Measurements from ENCODE around the gene GAS7.
"Not testable (repeated sequence)": the region's sequence is repeated elsewhere in the genome, so short reads cannot be mapped to it uniquely, and the experiment has no call there.

The GAS7 gene

DNA sequence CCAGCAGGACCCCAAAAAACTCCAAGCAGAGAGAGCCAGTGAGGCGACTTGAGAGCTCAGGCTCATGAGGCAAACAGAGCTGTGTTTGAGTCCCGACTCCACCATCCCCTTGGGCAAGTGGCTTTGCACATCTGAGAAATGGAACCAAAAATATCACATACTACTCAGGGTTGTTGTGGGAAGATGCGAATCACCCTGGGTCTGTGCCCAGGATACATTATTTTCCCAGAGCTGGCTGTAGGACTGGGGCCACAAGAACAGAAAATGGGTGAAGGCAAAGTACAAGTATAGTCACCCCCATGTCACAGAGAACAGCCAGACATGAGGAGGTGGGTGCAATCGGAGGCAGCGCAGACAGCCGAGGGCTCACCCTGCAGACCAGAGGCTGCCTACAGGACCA, 127.3 kb downstream of the GAS7 start:
- no peak for DNase-seq

DNA sequence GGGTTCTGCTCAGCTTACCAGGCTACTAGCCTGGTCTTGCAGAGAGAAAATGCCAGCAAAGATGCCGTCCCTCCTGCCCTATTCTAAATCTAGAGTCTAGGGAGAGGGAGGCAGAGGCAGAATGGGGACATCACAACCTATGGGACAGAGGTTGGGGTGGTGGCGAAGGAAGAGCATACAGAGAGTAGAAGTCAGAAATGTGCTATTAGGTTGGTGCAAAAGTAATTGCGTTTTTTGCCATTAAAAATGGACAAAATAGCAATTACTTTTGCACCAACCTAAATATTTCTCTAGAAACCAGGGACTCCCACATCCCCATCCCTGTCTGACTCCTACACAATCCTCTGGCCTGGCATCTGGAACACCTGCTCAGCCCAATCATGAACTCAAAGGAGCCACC, 127.7 kb downstream of the GAS7 start:
- no peak for DNase-seq

DNA sequence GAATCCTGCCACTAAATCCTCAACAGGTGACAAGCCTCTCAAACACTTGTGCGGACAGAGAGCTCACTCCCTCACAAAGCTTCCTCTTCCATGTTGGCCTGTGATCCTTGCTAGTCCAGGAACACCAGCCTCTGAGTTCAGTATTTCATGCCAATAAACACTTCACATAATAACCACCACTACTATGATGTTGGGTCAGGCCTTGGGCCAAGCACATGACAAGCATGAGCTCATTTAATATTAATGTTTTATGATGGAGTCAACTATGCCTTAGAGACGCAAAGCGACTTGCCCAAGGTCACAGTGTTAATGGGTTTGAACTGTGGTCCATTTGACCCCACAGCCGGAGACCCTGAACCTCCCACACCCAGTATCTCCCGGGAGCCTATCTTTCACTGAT, 129.1 kb downstream of the GAS7 start:
- DNase-seq = no peak

DNA sequence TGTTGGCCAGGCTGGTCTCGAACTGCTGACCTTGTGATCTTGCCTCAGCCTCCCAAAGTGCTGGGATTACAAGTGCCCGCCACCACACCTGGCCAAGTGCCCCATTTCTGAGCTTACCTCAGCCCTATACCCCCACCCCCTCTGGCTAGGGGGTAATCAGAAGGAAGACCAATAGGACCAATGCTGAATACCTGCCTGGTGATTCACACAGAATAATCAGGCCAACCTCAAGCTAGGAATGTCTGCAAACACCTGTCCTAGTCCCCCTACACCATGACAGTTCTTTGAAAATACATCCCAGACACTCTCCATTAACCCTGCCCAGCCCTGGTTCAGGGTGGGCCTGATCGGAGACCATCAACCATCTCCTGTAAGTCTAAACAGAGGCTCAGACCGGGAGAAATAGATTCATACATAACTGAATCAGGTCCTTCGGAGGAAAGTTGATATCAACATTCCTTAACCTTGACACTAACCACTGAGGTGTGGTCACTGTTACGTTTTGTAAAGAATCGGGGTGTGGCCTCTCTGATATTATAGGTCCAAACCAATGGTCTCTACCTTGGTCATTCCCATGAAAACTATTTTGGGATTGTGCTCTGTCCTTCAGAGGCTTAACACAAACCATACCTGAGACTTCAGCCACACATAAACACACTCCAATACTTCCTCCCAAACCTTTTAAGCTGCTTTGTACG, 130.8 kb downstream of the GAS7 start:
- no peak for DNase-seq

DNA sequence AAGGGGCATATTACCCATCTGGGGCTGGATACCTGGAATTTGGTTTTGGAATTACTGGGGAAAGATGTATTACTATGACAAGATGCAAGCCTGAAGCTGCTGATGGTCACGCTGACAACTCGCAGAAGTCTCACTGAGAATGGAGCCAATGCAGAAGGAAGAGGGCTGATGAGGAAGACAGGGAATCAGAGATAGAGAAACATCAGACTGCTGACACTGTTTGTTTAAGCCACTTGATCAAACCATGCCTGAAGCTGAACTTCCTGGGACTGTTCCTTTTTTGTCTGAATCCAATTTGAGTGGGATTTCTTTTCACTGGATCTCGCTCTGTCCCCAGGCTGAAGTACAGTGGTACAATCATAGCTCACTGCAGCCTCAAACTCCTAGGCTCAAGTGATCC, 133.9 kb downstream of the GAS7 start:
- no peak for DNase-seq

DNA sequence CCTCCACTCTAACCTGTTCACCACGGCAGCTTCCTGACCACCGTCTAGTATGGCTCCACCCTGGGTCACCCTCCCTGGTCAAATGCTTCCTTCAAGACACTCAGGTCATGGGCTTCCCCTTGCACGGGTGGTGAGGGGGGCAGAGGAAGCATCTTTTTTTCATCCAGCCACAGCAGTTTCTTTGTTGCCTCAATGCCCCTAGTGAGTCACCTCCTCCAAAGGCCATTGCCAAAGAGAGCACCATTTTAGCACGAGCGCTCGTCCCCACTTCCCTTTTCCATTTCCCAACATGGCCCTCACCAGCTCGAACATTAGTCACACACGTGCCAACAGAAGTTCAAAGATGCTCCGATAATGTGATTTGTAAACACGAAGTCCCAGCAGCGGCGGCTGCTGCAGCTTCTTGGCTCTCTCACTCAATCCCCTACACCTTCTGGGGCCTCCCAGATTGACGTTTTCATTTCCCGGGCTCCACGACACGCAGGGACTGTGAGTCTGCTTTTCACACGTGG, 134.6 kb downstream of the GAS7 start:
- DNase-seq = no peak

DNA sequence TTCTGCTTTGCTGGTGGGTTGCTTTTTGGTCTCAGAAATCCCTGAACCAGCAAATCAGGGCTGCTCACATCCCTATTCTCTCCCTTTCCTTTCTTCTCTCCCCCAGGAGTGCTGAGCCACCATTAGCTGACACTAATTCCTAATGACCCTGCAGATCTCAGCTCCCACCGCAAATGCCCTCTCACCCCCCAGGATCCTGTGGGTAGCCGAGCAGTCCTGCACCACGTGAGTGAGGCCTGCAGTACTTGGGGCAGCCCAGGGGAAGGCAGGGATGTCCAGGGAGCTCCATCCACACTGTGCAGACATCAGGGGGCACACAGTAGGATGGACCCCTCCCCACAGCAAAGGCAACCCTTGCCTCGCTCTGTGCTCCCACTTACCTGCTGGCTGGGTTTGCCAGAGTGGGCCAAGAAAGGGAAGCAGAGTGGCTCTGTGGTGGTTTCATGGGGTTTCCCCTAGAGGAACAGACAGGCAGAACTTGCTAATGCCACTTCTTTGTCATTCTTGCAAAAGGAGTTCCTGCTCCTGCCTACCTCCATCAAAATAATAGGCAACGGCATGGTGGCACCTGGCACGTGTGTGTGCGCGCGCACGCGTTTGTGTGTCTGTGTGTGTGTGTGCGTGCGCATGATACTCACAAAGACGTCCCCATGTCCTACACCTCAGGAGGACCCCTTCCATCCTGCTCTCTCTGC, 135.6 kb downstream of the GAS7 start:
- DNase-seq = no peak

DNA sequence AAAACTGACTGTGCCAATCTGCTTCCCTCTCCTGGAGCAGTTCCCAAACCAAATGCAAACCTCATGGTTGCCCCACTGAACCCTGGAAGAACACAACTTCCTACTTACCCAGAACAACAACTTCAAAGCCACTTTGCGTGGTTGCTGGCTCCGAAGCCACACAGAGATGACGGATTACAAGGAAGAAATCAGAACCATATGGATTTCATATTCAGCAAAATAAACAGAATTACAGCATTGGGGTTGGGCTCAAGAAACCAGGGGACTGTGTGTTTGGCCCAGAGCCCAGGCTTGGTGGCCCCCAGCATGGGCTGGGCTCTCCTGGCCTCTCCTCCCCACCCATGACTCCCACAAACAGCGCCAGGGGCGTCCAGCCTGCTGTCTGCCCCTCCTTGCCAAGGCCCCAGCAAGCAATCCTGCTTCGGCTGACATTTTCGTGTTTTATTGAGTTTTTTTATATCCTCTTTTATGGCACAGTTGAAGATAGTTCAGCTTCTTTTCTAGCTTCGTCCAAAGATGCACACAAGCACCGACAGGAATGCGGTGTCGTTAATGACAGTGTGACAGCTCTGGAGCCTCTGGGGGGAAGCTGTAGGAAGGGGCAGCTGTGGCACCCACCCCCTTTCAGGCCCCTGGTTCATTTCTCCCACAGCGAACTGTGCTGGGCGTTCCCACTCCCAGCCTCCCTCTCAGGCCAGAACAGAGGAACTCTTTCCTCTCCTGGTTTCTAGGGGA, 137.1 kb downstream of the GAS7 start:
- peak; percentile 64 for DNase-seq

DNA sequence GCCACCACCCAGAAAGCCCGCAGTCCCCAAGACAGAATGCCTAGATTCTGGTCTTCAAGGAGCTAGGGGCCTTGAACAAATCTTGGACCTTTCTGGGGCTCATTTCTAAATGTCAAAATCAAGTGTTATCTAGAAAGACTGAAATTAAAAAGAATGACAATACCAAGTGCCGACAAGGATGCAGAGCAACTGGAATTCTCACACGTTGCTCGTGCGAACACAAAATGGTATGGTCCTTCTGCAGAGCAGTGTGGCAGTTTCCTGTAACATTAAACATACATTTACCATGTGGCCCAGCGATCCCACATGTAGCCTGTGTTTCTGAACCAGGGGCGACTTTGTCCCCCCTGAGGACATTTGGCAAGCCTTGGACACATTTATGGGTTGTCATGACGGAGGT, 137.9 kb downstream of the GAS7 start:
- DNase-seq = no peak

DNA sequence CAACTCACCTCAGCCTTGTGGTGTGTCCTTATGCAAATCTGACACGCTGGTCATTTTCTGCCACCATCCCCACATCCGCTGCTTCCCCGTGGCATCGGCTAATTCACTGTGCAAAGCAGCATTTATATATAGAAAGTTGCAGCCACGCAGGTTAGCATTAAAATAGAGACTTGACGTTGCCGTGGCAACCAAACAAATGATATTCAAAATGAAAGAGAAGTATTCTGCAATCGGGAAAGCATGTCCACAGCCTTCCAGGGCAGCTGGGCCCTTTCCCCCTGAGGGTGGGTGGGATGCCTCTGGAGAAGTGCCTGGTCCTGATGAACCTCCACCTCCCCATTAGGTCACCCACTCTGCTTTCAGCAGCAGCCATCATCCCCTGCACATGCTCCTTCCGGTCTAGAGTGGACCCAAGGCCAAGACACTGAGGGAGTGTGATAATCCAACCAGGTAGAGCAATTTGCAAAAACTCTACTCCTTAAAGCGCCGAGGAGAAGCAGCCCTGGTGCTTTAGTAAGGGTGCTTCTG, 138.7 kb downstream of the GAS7 start:
- no peak for DNase-seq

DNA sequence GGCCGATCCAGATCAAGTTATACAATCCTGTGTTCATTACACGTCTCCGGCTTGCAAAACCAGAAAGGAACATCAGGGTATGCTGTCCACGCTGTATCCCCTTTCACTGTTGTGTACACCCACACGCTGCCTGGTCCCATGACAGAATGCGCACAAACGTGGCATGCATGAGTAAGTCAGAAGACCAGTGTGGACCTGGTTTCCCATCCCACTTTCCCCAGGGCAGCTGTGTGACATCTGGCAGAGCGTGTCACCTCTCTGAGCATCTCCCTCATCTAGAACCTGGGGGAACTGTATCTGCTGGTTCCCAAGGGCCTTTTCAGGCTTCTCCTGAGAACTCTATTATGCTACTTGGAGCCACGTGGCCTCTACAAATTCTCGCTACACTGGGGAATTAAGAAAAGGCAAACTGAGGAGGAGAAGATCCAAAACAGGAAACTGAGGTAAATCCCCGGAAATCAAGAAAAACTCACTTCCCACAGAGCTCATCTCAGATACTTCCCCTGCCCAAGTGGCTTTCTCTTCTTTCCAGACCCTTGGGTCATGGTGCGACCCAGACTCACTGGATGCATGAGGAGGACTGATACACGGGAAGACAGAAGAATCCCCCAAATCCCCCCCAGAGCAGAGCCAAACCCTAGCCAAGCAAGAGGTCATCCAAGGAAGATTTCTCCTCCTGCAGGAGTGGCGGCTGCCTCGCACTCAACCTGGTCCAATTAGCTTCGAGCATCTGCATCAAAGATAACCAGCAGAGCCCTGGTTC, 139.3 kb downstream of the GAS7 start:
- DNase-seq = no peak

DNA sequence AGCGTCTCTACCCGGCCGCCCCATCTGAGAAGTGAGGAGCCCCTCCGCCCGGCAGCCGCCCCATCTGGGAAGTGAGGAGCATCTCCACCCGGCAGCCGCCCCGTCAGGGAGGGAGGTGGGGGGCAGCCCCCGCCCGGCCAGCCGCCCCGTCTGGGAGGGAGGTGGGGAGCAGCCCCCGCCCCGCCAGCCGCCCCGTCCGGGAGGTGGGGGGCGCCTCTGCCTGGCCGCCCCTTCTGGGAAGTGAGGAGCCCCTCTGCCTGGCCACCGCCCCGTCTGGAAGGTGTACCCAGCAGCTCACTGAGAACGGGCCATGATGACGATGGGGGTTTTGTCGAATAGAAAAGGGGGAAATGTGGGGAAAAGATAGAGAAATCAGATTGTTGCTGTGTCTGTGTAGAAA, 140.9 kb downstream of the GAS7 start:
- DNase-seq = not testable (repeated sequence)

DNA sequence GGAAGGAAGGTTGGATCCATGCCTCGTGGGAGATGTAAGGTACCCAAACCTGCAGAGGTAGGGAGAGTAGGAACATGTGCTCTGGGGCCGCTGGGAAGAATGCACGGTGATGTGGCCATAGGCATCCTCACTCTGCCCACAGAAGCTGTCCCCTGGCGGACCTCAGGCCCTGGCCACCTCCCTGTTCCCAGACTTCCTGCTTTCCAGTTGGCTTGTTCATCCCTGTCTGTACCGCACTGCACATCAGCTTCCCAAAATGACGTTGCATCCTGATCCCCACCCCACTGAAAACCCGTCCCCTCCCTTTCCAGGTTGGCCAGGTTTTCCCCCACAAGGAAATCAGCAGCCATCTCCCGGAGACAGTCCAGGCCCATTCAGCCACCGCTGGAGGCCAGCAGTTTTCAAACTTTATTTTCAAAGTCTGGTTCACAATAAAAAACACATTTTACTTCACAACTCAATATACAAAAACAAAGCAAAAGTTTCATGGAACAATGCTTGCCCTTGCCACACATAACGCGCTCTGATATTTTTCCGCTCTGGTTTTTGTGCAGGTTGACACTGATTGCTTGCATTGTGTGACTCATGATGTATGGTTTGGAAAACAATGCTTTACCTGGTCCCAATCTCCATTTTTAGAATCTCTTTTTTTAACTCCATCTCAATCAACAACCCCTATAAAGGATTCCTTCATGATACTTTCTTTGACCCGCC, 143.0 kb downstream of the GAS7 start:
- DNase-seq = no peak

DNA sequence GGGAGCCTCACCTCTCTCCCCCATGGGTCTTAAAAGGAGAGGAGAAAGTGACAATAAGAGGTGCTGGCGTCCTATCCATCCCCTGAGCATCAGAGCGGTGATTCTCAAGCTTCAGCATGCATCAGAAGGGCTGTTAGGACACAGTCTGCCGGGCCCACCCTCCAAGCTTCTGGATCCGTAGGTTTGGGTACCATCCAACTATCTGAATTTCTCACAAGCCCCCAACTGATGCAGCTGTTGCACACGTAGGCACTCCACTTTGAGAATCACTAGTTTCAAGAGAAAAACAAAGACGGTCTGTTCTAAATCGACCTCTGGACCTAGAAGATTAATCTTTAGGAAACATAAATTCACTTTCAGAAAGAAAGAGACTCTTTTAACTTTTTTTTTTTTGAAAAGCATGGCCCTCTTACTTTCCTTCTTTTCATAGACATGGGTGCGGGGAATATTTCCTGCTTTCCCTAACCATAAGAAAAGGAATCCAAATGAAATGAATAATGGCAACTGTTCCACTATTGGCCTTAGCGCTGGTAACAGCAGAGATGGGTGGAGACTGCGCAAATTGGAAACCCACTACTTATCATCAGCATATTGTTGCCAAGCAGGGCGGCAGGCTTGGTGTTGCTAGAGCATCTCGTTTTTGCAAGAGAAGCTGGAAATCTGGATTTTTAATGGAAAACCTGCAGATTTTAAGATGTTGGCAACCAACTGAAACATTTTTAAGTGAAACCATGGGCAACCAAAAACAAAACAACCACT, 144.4 kb downstream of the GAS7 start:
- no peak for DNase-seq

DNA sequence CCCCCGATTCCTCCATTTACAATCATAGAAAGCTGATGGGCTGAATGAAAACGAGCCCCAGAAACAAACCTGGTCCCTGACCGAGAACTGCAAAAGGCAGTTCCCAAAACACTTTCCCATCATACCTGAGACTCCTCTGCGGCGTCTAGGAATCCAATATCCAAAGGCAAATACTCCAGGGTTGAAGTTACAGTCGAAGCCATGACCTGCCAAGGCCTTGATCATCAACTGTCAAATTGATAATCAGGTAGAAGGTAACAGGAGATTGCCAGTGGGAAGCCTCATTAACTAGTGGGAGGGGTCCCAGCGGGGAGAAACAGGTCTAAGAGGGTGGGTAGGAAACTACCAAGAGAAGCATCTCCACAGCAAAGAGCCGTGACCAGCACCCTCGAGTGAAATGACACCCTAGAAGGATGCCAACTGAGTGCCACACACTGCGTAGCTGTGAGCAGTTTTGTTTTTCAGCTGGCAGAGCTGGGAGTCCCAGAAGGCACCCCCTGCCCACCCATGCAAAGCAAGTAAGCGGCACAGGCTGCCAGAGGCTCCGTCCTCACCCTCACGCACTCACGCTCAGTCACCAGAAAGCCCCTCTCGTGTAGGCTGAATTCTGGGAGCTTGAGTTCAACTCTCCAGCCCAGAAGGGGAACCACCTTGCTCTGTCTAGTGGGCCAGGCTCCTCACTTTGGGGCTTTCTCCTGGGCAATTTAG, 146.1 kb downstream of the GAS7 start:
- no peak for DNase-seq

DNA sequence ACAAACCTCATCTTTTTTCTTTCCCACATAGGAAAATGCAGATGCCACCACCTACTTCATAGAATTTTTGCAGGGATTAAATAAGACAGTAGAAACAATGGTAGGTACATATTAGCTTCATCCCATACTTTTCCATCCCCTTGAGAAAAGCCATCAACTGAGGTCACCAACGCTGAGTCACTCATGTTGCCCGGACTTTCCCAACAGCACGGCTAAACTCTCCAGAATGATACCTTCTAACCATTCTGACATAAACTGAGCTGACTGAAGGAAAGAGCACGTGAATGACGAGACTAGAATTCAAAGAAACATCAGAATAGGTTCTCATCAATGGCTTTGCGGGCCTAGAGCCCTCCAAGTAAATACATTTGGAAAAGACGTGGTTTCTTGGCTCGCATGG, 147.3 kb downstream of the GAS7 start:
- DNase-seq = peak; percentile 42

DNA sequence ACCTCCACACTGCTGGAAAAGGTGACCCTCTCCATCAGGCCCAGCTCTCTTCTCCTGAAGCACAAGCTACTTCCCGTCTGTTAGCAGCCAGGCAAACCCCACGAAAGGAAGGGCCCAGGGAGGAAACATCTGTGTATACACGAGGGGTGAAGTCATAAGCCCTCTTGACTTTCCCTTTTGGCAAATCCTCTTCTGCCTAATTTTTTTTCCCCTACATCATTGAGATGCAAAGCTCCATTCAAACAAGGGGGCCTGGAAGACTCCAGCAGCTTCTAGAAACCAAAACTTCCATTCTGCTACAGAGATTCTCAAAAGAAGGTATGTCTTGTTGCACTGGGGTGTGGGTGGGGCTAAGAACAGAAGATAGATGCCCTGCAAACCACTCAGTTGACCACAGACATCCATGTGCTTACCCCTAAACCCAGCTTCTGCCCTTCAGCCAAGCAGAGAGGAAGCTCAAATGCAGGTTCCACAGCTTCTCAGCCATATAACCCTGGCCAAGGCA, 147.8 kb downstream of the GAS7 start:
- no peak for DNase-seq

DNA sequence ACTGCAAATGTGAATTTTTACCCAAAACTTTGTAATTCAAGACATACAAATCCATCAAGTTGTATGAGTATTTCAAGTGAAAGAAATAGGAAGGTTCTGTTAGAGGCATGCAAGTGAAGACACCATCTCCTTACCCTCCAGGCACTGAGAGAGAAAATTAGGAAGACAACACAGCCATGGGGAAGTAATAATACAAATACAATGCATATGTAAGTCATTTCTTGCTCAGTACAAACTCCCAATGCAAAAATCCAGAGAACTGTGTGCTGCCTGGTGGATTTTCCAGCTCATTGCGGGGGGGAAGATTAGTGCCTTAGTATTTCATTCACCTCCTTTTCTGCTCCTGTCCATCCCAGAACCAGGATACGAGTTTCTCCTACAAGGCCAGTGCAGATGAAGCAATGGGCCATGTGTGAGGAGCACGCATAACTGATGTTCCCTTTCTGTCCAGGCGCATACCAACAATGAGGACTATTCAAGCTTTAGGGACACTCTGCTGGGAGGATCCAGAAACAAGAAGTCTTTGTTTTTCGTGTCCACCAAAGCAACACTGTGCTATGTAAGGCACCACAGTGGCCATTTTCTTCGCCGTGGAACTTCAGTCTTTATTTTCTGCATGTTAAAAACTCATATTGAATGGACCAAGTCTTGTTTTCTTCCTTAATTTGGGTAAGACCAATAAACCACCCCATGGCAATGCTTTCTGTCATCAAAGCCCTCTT, 149.6 kb downstream of the GAS7 start:
- no peak for DNase-seq

All from fibroblast of skin of back (primary cell).